ENCODE results near the gene CLP1.

DNA sequence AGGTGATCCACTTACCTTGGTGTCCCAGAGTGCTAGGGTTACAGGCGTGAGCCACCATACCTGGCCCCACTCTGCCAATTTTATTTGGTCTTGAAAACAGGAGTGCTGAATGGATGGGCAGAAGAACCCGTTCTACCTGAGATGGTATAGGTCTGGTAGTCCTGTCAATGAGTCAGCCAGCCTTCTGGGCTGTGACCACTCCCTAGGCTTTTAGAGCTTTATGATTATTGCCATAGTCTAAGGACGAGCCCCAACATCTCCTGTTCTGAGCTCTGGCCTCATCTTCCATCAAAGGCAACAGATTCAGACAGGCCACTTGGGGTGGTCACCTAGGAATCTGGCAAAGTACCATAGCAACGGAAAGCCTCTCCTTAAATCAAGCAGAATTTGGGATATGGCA lies 21.8 kb downstream of the CLP1 start:
- TF ChIP-seq CTCF (IDR thresholded peaks at IDR 0.05; ENCODE audit: low read depth, low read length, missing input control) (no peak), SP1 (IDR thresholded peaks at IDR 0.05) (no peak), RAD21 (IDR thresholded peaks at IDR 0.05) (no peak), GABPA (IDR thresholded peaks at IDR 0.05 in 1 of 2, conservative IDR thresholded peaks at IDR 0.05 in 1 of 2) (no peak), YY1 (IDR thresholded peaks at IDR 0.05) (no peak), ATF3 (IDR thresholded peaks at IDR 0.05) (no peak), FOXA1 (IDR thresholded peaks at IDR 0.05) (no peak), EGR1 (IDR thresholded peaks at IDR 0.05; ENCODE audit: low read depth in 2 of 2) (no peak), HNF4A (conservative IDR thresholded peaks at IDR 0.05) (no peak), JUND (IDR thresholded peaks at IDR 0.05) (no peak), TAF1 (conservative IDR thresholded peaks at IDR 0.05) (no peak)
- TF ChIP-seq, protein P1, sequence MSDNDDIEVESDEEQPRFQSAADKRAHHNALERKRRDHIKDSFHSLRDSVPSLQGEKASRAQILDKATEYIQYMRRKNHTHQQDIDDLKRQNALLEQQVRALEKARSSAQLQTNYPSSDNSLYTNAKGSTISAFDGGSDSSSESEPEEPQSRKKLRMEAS (IDR thresholded peaks at IDR 0.05): no peak
- TF ChIP-seq, protein P2, sequence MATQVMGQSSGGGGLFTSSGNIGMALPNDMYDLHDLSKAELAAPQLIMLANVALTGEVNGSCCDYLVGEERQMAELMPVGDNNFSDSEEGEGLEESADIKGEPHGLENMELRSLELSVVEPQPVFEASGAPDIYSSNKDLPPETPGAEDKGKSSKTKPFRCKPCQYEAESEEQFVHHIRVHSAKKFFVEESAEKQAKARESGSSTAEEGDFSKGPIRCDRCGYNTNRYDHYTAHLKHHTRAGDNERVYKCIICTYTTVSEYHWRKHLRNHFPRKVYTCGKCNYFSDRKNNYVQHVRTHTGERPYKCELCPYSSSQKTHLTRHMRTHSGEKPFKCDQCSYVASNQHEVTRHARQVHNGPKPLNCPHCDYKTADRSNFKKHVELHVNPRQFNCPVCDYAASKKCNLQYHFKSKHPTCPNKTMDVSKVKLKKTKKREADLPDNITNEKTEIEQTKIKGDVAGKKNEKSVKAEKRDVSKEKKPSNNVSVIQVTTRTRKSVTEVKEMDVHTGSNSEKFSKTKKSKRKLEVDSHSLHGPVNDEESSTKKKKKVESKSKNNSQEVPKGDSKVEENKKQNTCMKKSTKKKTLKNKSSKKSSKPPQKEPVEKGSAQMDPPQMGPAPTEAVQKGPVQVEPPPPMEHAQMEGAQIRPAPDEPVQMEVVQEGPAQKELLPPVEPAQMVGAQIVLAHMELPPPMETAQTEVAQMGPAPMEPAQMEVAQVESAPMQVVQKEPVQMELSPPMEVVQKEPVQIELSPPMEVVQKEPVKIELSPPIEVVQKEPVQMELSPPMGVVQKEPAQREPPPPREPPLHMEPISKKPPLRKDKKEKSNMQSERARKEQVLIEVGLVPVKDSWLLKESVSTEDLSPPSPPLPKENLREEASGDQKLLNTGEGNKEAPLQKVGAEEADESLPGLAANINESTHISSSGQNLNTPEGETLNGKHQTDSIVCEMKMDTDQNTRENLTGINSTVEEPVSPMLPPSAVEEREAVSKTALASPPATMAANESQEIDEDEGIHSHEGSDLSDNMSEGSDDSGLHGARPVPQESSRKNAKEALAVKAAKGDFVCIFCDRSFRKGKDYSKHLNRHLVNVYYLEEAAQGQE (IDR thresholded peaks at IDR 0.05): no peak

Data from liver (tissue), 3 donors.